ENCODE measurements around the gene PLEKHG7.

The PLEKHG7 gene

DNA sequence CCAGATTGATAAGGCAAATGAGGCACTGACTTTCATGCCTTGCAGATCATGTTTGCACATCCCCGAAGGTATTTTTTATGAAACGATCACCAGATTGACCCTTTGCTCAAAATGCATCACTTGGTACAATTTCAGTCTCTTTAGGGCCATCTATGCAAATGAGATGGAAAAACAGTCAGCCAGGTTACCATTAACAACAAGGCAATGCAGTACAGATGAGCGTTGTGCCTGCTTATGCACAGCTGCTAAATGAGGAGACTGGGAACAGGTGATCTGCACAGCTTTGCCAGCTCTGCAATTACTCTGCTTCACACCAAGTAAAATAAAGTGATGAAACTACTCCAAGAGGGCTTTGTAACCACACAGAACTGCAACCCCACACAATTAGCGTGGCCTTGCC is 26.1 kb upstream of the PLEKHG7 start:
- H3K27ac ChIP-seq (ENCODE audit: low read depth, low read length) = no peak overlapping the region
- no peaks in the 10 kb centered on the region for H3K9me3 ChIP-seq (ENCODE audit: insufficient read depth, low read length)
- no peaks in the 10 kb centered on the region for H3K27me3 ChIP-seq (ENCODE audit: low read length)
- TF ChIP-seq, protein P1, sequence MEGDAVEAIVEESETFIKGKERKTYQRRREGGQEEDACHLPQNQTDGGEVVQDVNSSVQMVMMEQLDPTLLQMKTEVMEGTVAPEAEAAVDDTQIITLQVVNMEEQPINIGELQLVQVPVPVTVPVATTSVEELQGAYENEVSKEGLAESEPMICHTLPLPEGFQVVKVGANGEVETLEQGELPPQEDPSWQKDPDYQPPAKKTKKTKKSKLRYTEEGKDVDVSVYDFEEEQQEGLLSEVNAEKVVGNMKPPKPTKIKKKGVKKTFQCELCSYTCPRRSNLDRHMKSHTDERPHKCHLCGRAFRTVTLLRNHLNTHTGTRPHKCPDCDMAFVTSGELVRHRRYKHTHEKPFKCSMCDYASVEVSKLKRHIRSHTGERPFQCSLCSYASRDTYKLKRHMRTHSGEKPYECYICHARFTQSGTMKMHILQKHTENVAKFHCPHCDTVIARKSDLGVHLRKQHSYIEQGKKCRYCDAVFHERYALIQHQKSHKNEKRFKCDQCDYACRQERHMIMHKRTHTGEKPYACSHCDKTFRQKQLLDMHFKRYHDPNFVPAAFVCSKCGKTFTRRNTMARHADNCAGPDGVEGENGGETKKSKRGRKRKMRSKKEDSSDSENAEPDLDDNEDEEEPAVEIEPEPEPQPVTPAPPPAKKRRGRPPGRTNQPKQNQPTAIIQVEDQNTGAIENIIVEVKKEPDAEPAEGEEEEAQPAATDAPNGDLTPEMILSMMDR (IDR thresholded peaks at IDR 0.05; ENCODE audit: insufficient read depth, low read length, poor library complexity, severe bottlenecking) = no peak
- no peak for TF ChIP-seq EZH2phosphoT487 (conservative IDR thresholded peaks at IDR 0.05; ENCODE audit: low read length)
- no peaks in the 10 kb centered on the region for H3K79me2 ChIP-seq (ENCODE audit: insufficient read depth, low read length)
- H2AFZ ChIP-seq (ENCODE audit: low read depth, low read length, severe bottlenecking) = no peak overlapping the region
- H3K4me2 ChIP-seq (ENCODE audit: low read depth, low read length, poor library complexity, severe bottlenecking) = no peak overlapping the region
- no peaks in the 10 kb centered on the region for H4K20me1 ChIP-seq (ENCODE audit: low read depth, low read length)
- H3K9me2 ChIP-seq (replicated peaks; ENCODE audit: insufficient read depth, low read length) = no peaks in the 10 kb centered on the region
- H3F3A ChIP-seq (ENCODE audit: insufficient read depth) = no peaks in the 10 kb centered on the region
- no peak overlapping the region for H3K4me3 ChIP-seq (ENCODE audit: insufficient read depth, low read length, poor library complexity, severe bottlenecking)
- no peaks in the 10 kb centered on the region for H3K36me3 ChIP-seq (ENCODE audit: low read length)
- no peak overlapping the region for H3K9ac ChIP-seq (ENCODE audit: low read length)

DNA sequence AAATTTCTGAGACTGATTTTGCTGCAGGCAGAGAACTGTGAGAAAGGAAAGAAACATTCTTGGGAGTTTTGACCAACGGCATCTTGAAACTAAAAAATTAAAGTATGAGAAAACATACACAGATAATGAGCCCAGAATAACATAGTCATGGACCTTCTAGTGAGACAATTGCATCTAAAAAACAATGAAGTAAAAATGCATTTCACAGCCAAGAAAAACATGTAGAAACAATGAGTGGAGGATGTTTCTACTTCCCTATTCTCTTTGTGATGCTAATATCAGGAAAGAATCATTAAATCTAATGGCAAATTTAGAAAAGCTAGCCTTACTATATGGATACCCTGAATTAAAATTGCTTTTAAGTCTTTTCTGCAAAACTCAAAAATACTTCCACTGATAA is 12.2 kb upstream of the PLEKHG7 start:
- Histone ChIP-seq H2AFZ (ENCODE audit: low read depth, low read length, severe bottlenecking) (no peak overlapping the region), H3K9ac (ENCODE audit: low read length) (no peak overlapping the region), H3K9me2 (replicated peaks; ENCODE audit: insufficient read depth, low read length) (no peaks in the 10 kb centered on the region), H3K27ac (ENCODE audit: low read depth, low read length) (no peak overlapping the region), H4K20me1 (ENCODE audit: low read depth, low read length) (no peaks in the 10 kb centered on the region), H3K4me3 (ENCODE audit: insufficient read depth, low read length, poor library complexity, severe bottlenecking) (no peak overlapping the region), H3F3A (ENCODE audit: insufficient read depth) (no peaks in the 10 kb centered on the region), H3K36me3 (ENCODE audit: low read length) (no peaks in the 10 kb centered on the region), H3K27me3 (ENCODE audit: low read length) (no peaks in the 10 kb centered on the region), H3K4me2 (ENCODE audit: low read depth, low read length, poor library complexity, severe bottlenecking) (no peak overlapping the region), H3K9me3 (ENCODE audit: insufficient read depth, low read length) (no peaks in the 10 kb centered on the region), H3K79me2 (ENCODE audit: insufficient read depth, low read length) (no peaks in the 10 kb centered on the region)
- TF ChIP-seq, protein P1 (IDR thresholded peaks at IDR 0.05; ENCODE audit: insufficient read depth, low read length, poor library complexity, severe bottlenecking) = no peak
- TF ChIP-seq EZH2phosphoT487 (conservative IDR thresholded peaks at IDR 0.05; ENCODE audit: low read length) = no peak

DNA sequence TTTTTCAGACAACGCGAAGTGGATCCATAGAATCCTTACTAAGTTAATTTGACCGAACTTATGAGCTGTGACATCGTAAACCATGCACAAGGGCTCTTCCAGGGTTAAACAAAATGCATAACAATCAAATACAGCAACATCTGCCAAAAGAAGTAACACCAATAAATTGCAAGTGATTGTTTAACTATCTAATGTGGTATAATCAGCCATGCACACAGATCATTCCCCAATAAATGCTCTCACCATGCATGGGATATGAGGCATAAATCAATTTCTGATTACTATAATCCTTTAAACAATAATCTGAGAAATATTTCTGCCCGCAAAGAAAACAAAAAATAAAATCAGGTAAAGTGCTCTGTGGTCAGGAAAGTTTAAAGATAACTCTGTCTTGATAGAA is 7.7 kb upstream of the PLEKHG7 start:
- Histone ChIP-seq H2AFZ (ENCODE audit: low read depth, low read length, severe bottlenecking) (no peak overlapping the region), H3K4me3 (ENCODE audit: insufficient read depth, low read length, poor library complexity, severe bottlenecking) (no peak overlapping the region), H3F3A (ENCODE audit: insufficient read depth) (no peaks in the 10 kb centered on the region), H3K27ac (ENCODE audit: low read depth, low read length) (no peak overlapping the region), H3K9me2 (replicated peaks; ENCODE audit: insufficient read depth, low read length) (no peaks in the 10 kb centered on the region), H3K27me3 (ENCODE audit: low read length) (no peaks in the 10 kb centered on the region; the same call in 1 of the 2 replicates), H3K4me2 (ENCODE audit: low read depth, low read length, poor library complexity, severe bottlenecking) (no peak overlapping the region), H4K20me1 (ENCODE audit: low read depth, low read length) (no peaks in the 10 kb centered on the region), H3K9ac (ENCODE audit: low read length) (no peak overlapping the region), H3K36me3 (ENCODE audit: low read length) (no peaks in the 10 kb centered on the region), H3K9me3 (ENCODE audit: insufficient read depth, low read length) (no peaks in the 10 kb centered on the region), H3K79me2 (ENCODE audit: insufficient read depth, low read length) (no peaks in the 10 kb centered on the region)
- TF ChIP-seq EZH2phosphoT487 (conservative IDR thresholded peaks at IDR 0.05; ENCODE audit: low read length) = no peak
- TF ChIP-seq, protein P1 (IDR thresholded peaks at IDR 0.05; ENCODE audit: insufficient read depth, low read length, poor library complexity, severe bottlenecking) = no peak

Measured in SU-DHL-6 (cell line).